B cell (primary cell): ENCODE data around the gene GADL1. TPM values are rescaled to one million over a fixed set of nuclear protein-coding genes. Genes with fewer than 3 reads are reported as not detected.

Source experiments
- ATAC-seq: fragments of 200-7000 bp; cut with Tn5 transposase; one replicate; pipeline ENCODE4 v1.10.0; 2021; ENCODE audit warnings: low read depth, mild to moderate bottlenecking, moderate number of reproducible peaks, moderate library complexity
- CTCF ChIA-PET: fragments of 350-600 bp; sonication (Branson Sonifier 250); formaldehyde crosslinking; loops from one replicate; lab custom pipeline; 2021; ENCODE audit warnings: antibody characterized with exemption, inconsistent platforms; lab: Charles Lee
- POLR2A ChIA-PET: fragments of 350-600 bp; sonication (Branson Sonifier 250); formaldehyde crosslinking; loops from one replicate; lab custom pipeline; 2021; ENCODE audit warnings: antibody characterized with exemption; lab: Charles Lee
- DNase-seq: peaks from one replicate; pipeline ENCODE4 v3.0.0; 2013
- H2AFZ ChIP-seq: 2 replicates; pipeline ENCODE4 v1.6.1; 2012; ENCODE audit warnings: mild to moderate bottlenecking, low read depth, low read length; ENCODE audit not compliant: insufficient read depth, poor library complexity, severe bottlenecking
- H3K27ac ChIP-seq, 2 donors: 1 replicate in 1 of 2; 2 replicates in 1 of 2; pipeline ENCODE4 v1.5.1; 2012 to 2013; ENCODE audit warnings: low read length in 2 of 2, mild to moderate bottlenecking in 2 of 2, moderate library complexity in 1 of 2
- H3K27me3 ChIP-seq, 4 experiments: fragments of 200-600 bp in 1 of 4; sonication (generic) in 1 of 4; replicated peaks in 1 of 4; 1 replicate in 2 of 4; 2 replicates in 2 of 4; pipeline versions ENCODE4 v1.6.1 to v1.7.0; 2013 to 2016; ENCODE audit warnings: low read length in 3 of 4, mild to moderate bottlenecking in 2 of 4, mixed read lengths in 1 of 4, moderate library complexity in 1 of 4; ENCODE audit not compliant: insufficient read depth in 4 of 4, control insufficient read depth in 3 of 4; ENCODE audit errors: control extremely low read depth in 1 of 4
- H3K36me3 ChIP-seq, 2 experiments: replicated peaks in 1 of 2; 1 replicate in 1 of 2; 2 replicates in 1 of 2; pipeline versions ENCODE4 v1.6.1 to v1.7.1; 2013; ENCODE audit warnings: low read length in 1 of 2; ENCODE audit not compliant: insufficient read depth in 2 of 2, control insufficient read depth in 1 of 2; ENCODE audit errors: control extremely low read depth in 1 of 2, extremely low read depth in 1 of 2
- H3K4me1 ChIP-seq, 2 donors: fragments of 200-600 bp in 1 of 2; sonication (generic) in 1 of 2; 1 replicate in 1 of 2; 2 replicates in 1 of 2; pipeline versions ENCODE4 v1.5.1 to v1.6.1; 2013 to 2017; ENCODE audit warnings: low read length in 2 of 2; ENCODE audit not compliant: control insufficient read depth in 2 of 2, insufficient read depth in 2 of 2
- H3K4me2 ChIP-seq: replicated peaks from 2 replicates; pipeline ENCODE3; 2012; ENCODE audit warnings: mild to moderate bottlenecking, low read depth, low read length; ENCODE audit not compliant: poor library complexity, severe bottlenecking
- H3K4me3 ChIP-seq, 5 experiments: fragments of 200-600 bp in 1 of 5; sonication (generic) in 1 of 5; 1 replicate in 3 of 5; 2 replicates in 2 of 5; pipeline versions ENCODE4 v1.5.1 to v1.7.0; 2011 to 2016; ENCODE audit warnings: low read length in 4 of 5, mild to moderate bottlenecking in 4 of 5, low read depth in 2 of 5, control low read depth in 1 of 5, moderate library complexity in 1 of 5; ENCODE audit not compliant: insufficient read depth in 1 of 5; ENCODE audit errors: control extremely low read depth in 1 of 5, extremely low read depth in 1 of 5
- H3K79me2 ChIP-seq: fragments of 200-600 bp; sonication (generic); one replicate; pipeline ENCODE4 v1.6.0; 2016; ENCODE audit warnings: low read length; ENCODE audit not compliant: control insufficient read depth, insufficient read depth
- H3K9ac ChIP-seq: fragments of 200-600 bp; sonication (generic); 2 replicates; pipeline ENCODE4 v1.6.1; 2017; ENCODE audit warnings: mild to moderate bottlenecking, low read length, moderate library complexity
- H3K9me3 ChIP-seq, 3 donors: one replicate each; pipeline versions ENCODE4 v1.6.1 to v1.7.1; 2013; ENCODE audit warnings: low read length in 2 of 3; ENCODE audit not compliant: control insufficient read depth in 2 of 3, insufficient read depth in 1 of 3; ENCODE audit errors: control extremely low read depth in 1 of 3
- H4K20me1 ChIP-seq: 2 replicates; pipeline ENCODE4 v1.6.0; 2012; ENCODE audit warnings: mild to moderate bottlenecking, low read length; ENCODE audit not compliant: insufficient read depth, control insufficient read depth, poor library complexity, severe bottlenecking
- H3K27ac Mint-ChIP-seq: one replicate; pipeline ENCODE4 v1.8.0; 2021; ENCODE audit warnings: mixed read lengths
- H3K27me3 Mint-ChIP-seq: one replicate; pipeline ENCODE4 v1.8.0; 2021; ENCODE audit warnings: mixed read lengths
- H3K4me1 Mint-ChIP-seq: one replicate; pipeline ENCODE4 v1.8.0; 2021; ENCODE audit warnings: mixed read lengths
- H3K4me3 Mint-ChIP-seq: one replicate; pipeline ENCODE4 v1.8.0; 2021; ENCODE audit warnings: mixed read lengths
- H3K9me3 Mint-ChIP-seq: one replicate; pipeline ENCODE4 v1.8.0; 2022; ENCODE audit warnings: mixed read lengths; ENCODE audit not compliant: insufficient read depth
- EZH2 ChIP-seq: IDR thresholded peaks from 2 replicates; pipeline ENCODE4 v1.6.1; 2012; ENCODE audit warnings: borderline replicate concordance, low read depth, mild to moderate bottlenecking, moderate library complexity, low read length; ENCODE audit not compliant: insufficient read depth, poor library complexity, severe bottlenecking
- WGBS: methylation state at CpG from one replicate; pipeline ENCODE4 v1.1.5; 2013; ENCODE audit warnings: missing lambda C conversion rate; ENCODE audit not compliant: insufficient coverage; 5-methylcytosine and 5-hydroxymethylcytosine counted together
- intact Hi-C: fragments of 100-400 bp; cut with micrococcal nuclease; formaldehyde crosslinking; loops from one replicate; pipeline ENCODE4 v1.10.0; 2022
- polyA plus RNA-seq: library from polyadenylated mRNA; depleted of rRNA; stranded (reverse); fragments of >200 nt; gene quantifications from 2 replicates; pipeline ENCODE4 v1.2.3, GENCODE V29; 2012
- total RNA-seq, 2 donors: library from RNA; stranded (reverse); fragments of 120-200 nt in 1 of 2; gene quantifications; 1 replicate in 1 of 2; 2 replicates in 1 of 2; pipeline versions ENCODE4 v1.2.3 to v1.2.4, GENCODE V29; 2013 to 2022
- TF ChIP-seq, protein P1 (sequence below): fragments of 200-600 bp; IDR thresholded peaks from one replicate; pipeline ENCODE4 v1.8.0; 2022; ENCODE audit warnings: antibody characterized with exemption, mild to moderate bottlenecking

GADL1 gene
- total and polyA plus RNA-seq, 2 donors (not counting 1 experiment from before 2014, with no cell fraction given), result not detected

DNA sequence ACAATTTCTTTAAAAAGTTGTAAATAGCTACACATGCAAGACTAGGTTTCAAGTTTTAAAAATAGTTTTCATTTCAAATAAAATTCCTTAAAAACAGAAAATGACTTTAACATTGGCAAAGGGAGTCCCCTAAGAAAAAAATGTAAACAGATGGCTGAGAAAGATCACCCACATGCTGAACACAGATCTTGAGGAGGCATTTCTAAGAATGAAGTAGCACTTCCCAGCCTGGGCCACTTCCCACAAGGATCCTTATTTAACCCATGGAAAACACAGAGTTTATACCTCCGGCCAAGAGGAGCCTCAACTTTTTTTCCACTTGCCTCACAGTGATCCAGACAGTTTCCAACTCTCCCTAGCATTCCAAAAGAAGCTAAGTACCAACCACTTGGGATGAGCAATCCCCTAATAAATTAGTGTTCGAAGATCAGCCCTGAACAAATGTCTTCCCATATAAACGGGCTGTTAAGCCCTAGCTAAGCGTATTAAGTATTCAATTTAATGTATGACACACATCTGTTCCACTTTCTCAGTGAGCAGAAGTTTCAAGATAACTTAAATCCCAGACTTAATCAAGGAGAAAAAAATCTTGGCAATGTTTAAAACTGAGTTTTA is 61.4 kb downstream of the GADL1 start:
- intact Hi-C loops, result no loop called here
- ChIA-PET POLR2A (no interaction called here), CTCF (no interaction called here)
- Histone ChIP-seq H3K9ac (no peak overlapping the region), H3K9me3 (no peaks in the 10 kb centered on the region), H3K4me3 (no peak overlapping the region), H2AFZ (no peak overlapping the region), H3K27ac (no peak overlapping the region), H3K27me3 (no peaks in the 10 kb centered on the region), H3K4me2 (no peak overlapping the region), H3K79me2 (no peaks in the 10 kb centered on the region), H3K4me1 (no peaks in the 10 kb centered on the region), H4K20me1 (no peaks in the 10 kb centered on the region), H3K36me3 (no peaks in the 10 kb centered on the region)
- ATAC-seq (no peak), DNase-seq (no peak)
- Mint-ChIP-seq H3K9me3 (no peaks in the 10 kb centered on the region), H3K4me3 (no peak overlapping the region), H3K27ac (no peak overlapping the region), H3K4me1 (no peaks in the 10 kb centered on the region), H3K27me3 (peaks cover 22% of the 10 kb centered on the region)
- 67% methylated on average over 2 of the region's 4 CpGs for WGBS
- no peak for TF ChIP-seq EZH2
- TF ChIP-seq, protein P1, sequence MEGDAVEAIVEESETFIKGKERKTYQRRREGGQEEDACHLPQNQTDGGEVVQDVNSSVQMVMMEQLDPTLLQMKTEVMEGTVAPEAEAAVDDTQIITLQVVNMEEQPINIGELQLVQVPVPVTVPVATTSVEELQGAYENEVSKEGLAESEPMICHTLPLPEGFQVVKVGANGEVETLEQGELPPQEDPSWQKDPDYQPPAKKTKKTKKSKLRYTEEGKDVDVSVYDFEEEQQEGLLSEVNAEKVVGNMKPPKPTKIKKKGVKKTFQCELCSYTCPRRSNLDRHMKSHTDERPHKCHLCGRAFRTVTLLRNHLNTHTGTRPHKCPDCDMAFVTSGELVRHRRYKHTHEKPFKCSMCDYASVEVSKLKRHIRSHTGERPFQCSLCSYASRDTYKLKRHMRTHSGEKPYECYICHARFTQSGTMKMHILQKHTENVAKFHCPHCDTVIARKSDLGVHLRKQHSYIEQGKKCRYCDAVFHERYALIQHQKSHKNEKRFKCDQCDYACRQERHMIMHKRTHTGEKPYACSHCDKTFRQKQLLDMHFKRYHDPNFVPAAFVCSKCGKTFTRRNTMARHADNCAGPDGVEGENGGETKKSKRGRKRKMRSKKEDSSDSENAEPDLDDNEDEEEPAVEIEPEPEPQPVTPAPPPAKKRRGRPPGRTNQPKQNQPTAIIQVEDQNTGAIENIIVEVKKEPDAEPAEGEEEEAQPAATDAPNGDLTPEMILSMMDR, result no peak

DNA sequence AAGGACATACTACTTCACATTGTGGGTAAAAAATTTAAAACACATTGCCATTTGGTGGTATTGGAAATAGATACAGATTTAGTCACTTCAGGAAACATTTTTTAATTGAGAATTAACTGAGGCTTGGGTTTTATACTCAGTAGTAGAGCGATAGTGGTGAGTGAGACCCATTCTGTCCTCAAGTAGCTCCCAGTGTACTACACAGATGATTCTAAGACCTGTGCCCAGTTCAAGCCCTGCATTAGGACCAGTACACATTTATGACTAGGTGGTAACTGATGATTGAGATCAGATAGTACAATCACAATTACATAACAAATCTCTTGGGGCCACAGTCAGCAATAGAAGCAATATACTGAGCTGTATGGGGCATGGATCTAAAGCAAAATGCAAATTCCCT is 67.4 kb downstream of the GADL1 start:
- Histone ChIP-seq H3K9ac (no peak overlapping the region), H4K20me1 (no peaks in the 10 kb centered on the region), H3K4me1 (no peaks in the 10 kb centered on the region), H3K27ac (no peak overlapping the region), H2AFZ (no peak overlapping the region), H3K9me3 (no peaks in the 10 kb centered on the region), H3K4me2 (no peak overlapping the region), H3K79me2 (no peaks in the 10 kb centered on the region), H3K27me3 (no peaks in the 10 kb centered on the region), H3K36me3 (no peaks in the 10 kb centered on the region), H3K4me3 (no peak overlapping the region)
- DNase-seq, result no peak
- no peak overlapping the region for H3K4me3 Mint-ChIP-seq
- ATAC-seq, result no peak
- no peaks in the 10 kb centered on the region for H3K9me3 Mint-ChIP-seq
- no peaks in the 10 kb centered on the region for H3K4me1 Mint-ChIP-seq
- 88% methylated on average over 1 of the region's 1 CpG for WGBS
- TF ChIP-seq EZH2, result no peak
- TF ChIP-seq, protein P1, result no peak
- H3K27me3 Mint-ChIP-seq, result peaks cover 6% of the 10 kb centered on the region
- ChIA-PET POLR2A (no interaction called here), CTCF (no interaction called here)
- intact Hi-C loops, result no loop called here
- H3K27ac Mint-ChIP-seq, result no peak overlapping the region
